GM12864 (cell line): ENCODE results near the gene GSE1.

Experiments
- DNase-seq: peaks from one replicate; pipeline ENCODE4 v3.0.0-alpha.2; 2011; ENCODE audit warnings: low read depth
- H3K4me3 ChIP-seq: 2 replicates; pipeline ENCODE4 v1.5.1; 2011; ENCODE audit warnings: mild to moderate bottlenecking, low read depth, low read length, control low read depth
- CTCF ChIP-seq: IDR thresholded peaks from 2 replicates; pipeline ENCODE4 v1.5.1; 2011; ENCODE audit warnings: low read depth, mild to moderate bottlenecking, moderate library complexity, low read length, control low read depth, inconsistent platforms; ENCODE audit errors: missing control alignments

The GSE1 gene

GRCh38 chr16:85612801-85613603 is at the start of gene GSE1:
Gene GSE1, plus strand, starts transcription at chr16:85613322. Its CDS starts 70 bp downstream, at chr16:85613392.
- no peak for TF ChIP-seq CTCF
- peak; percentile 74 for DNase-seq
- peak within 1 kb of the TSS; percentile 67 for H3K4me3 ChIP-seq

GRCh38 chr16:85563515-85564276 is 49.4 kb upstream of the GSE1 start:
- DNase-seq: no peak
- no peak for TF ChIP-seq CTCF
- no peak overlapping the region for H3K4me3 ChIP-seq

- no peak for DNase-seq
- peak; percentile 72 for TF ChIP-seq CTCF
- H3K4me3 ChIP-seq: no peak overlapping the region
Measured at GRCh38 chr16:85564277-85565051, 48.7 kb upstream of the GSE1 start.

GRCh38 chr16:85565340-85565739 is 47.8 kb upstream of the GSE1 start:
- TF ChIP-seq CTCF: no peak
- H3K4me3 ChIP-seq: no peak overlapping the region
- no peak for DNase-seq

GRCh38 chr16:85565801-85566526 is 47.2 kb upstream of the GSE1 start:
- no peak for TF ChIP-seq CTCF
- no peak for DNase-seq
- H3K4me3 ChIP-seq: no peak overlapping the region

- TF ChIP-seq CTCF: no peak
- no peak overlapping the region for H3K4me3 ChIP-seq
- no peak for DNase-seq
Measured at GRCh38 chr16:85566561-85567100, 46.5 kb upstream of the GSE1 start.
